ENCODE results near the gene SFXN2.

The SFXN2 gene

GRCh38 chr10:102723989-102724388, 9.6 kb downstream of the SFXN2 start:
- peaks cover 69% of the 10 kb centered on the region for H3K36me3 ChIP-seq (ENCODE audit: control insufficient read depth, low read length)
- H3K27ac ChIP-seq (ENCODE audit: low read depth, low read length) = no peak overlapping the region
- no peaks in the 10 kb centered on the region for H3F3A ChIP-seq (ENCODE audit: control insufficient read depth, insufficient read depth)
- H4K20me1 ChIP-seq (ENCODE audit: control insufficient read depth, insufficient read depth, low read depth, low read length) = 0 out of 2 replicates have a peak, but pooled peaks cover 3% of the 10 kb centered on the region
- no peaks in the 10 kb centered on the region for H3K9me3 ChIP-seq (ENCODE audit: control insufficient read depth, insufficient read depth, low read length)
- no peak overlapping the region for H3K4me2 ChIP-seq (ENCODE audit: low read length)
- no peak for TF ChIP-seq EZH2phosphoT487 (IDR thresholded peaks at IDR 0.05; ENCODE audit: borderline replicate concordance, low read length)
- no peak for TF ChIP-seq CTCF (IDR thresholded peaks at IDR 0.05; ENCODE audit: low read depth, low read length, poor library complexity, severe bottlenecking)
- H3K9me2 ChIP-seq (replicated peaks; ENCODE audit: control insufficient read depth, low read length) = no peaks in the 10 kb centered on the region
- no peak overlapping the region for H3K4me3 ChIP-seq (ENCODE audit: low read length)
- H3K4me1 ChIP-seq (ENCODE audit: control insufficient read depth, low read length) = no peaks in the 10 kb centered on the region
- H3K79me2 ChIP-seq (ENCODE audit: control insufficient read depth, low read length) = peaks cover 62% of the 10 kb centered on the region
- no peaks in the 10 kb centered on the region for H3K27me3 ChIP-seq (ENCODE audit: control insufficient read depth, low read length)

- Histone ChIP-seq H3F3A (ENCODE audit: control insufficient read depth, insufficient read depth) (no peaks in the 10 kb centered on the region), H3K9me2 (replicated peaks; ENCODE audit: control insufficient read depth, low read length) (no peaks in the 10 kb centered on the region), H3K4me1 (ENCODE audit: control insufficient read depth, low read length) (no peaks in the 10 kb centered on the region), H3K4me3 (ENCODE audit: low read length) (no peak overlapping the region), H3K4me2 (ENCODE audit: low read length) (no peak overlapping the region), H3K36me3 (ENCODE audit: control insufficient read depth, low read length) (peaks cover 72% of the 10 kb centered on the region), H3K79me2 (ENCODE audit: control insufficient read depth, low read length) (peaks cover 40% of the 10 kb centered on the region), H3K9me3 (ENCODE audit: control insufficient read depth, insufficient read depth, low read length) (no peaks in the 10 kb centered on the region), H3K27ac (ENCODE audit: low read depth, low read length) (no peak overlapping the region), H4K20me1 (ENCODE audit: control insufficient read depth, insufficient read depth, low read depth, low read length) (no peaks in the 10 kb centered on the region), H3K27me3 (ENCODE audit: control insufficient read depth, low read length) (no peaks in the 10 kb centered on the region)
- TF ChIP-seq CTCF (IDR thresholded peaks at IDR 0.05; ENCODE audit: low read depth, low read length, poor library complexity, severe bottlenecking) = no peak
- no peak for TF ChIP-seq EZH2phosphoT487 (IDR thresholded peaks at IDR 0.05; ENCODE audit: borderline replicate concordance, low read length)
Measured at GRCh38 chr10:102726274-102726673, 11.8 kb downstream of the SFXN2 start.

GRCh38 chr10:102727037-102727818, 12.8 kb downstream of the SFXN2 start:
- TF ChIP-seq EZH2phosphoT487 (IDR thresholded peaks at IDR 0.05; ENCODE audit: borderline replicate concordance, low read length) (no peak), CTCF (IDR thresholded peaks at IDR 0.05; ENCODE audit: low read depth, low read length, poor library complexity, severe bottlenecking) (no peak)
- H3K36me3 ChIP-seq (ENCODE audit: control insufficient read depth, low read length) = peaks cover 75% of the 10 kb centered on the region
- no peak overlapping the region for H3K4me3 ChIP-seq (ENCODE audit: low read length)

More at GRCh38 chr10:102727037-102727818, 12.8 kb downstream of the SFXN2 start:
- Histone ChIP-seq H3K79me2 (ENCODE audit: control insufficient read depth, low read length) (peaks cover 33% of the 10 kb centered on the region), H3F3A (ENCODE audit: control insufficient read depth, insufficient read depth) (no peaks in the 10 kb centered on the region), H3K27ac (ENCODE audit: low read depth, low read length) (no peak overlapping the region), H3K4me1 (ENCODE audit: control insufficient read depth, low read length) (no peaks in the 10 kb centered on the region), H3K27me3 (ENCODE audit: control insufficient read depth, low read length) (no peaks in the 10 kb centered on the region), H4K20me1 (ENCODE audit: control insufficient read depth, insufficient read depth, low read depth, low read length) (no peaks in the 10 kb centered on the region), H3K9me2 (replicated peaks; ENCODE audit: control insufficient read depth, low read length) (no peaks in the 10 kb centered on the region), H3K9me3 (ENCODE audit: control insufficient read depth, insufficient read depth, low read length) (no peaks in the 10 kb centered on the region), H3K4me2 (ENCODE audit: low read length) (no peak overlapping the region)
